Neural cell (in vitro differentiated cells): ENCODE data around the gene TRIO. TPM values are rescaled to one million over a fixed set of nuclear protein-coding genes. Genes with fewer than 3 reads are reported as not detected.
A peak's percentile ranks its signal among the peaks of the same experiment; 100 is the strongest.

Experiments
- H2AFZ ChIP-seq: fragments of 200-600, 300-800 bp; sonication (generic), shearing (Covaris generic); 2 replicates; pipeline ENCODE4 v1.6.0; 2014; ENCODE audit warnings: low read depth, mild to moderate bottlenecking, antibody characterized with exemption, low read length, moderate library complexity
- H3F3A ChIP-seq: fragments of 200-600 bp; shearing (Covaris generic); 2 replicates; pipeline ENCODE4 v1.6.1; 2016; ENCODE audit warnings: mild to moderate bottlenecking, moderate library complexity, mixed read lengths, antibody characterized with exemption, low read length; ENCODE audit not compliant: insufficient read depth, poor library complexity, severe bottlenecking
- H3K27ac ChIP-seq: fragments of 200-600, 300-800 bp; sonication (generic), shearing (Covaris generic); 2 replicates; pipeline ENCODE4 v1.5.1; 2014; ENCODE audit warnings: mild to moderate bottlenecking, low read length, moderate library complexity
- H3K27me3 ChIP-seq: fragments of 300-800, 200-600 bp; sonication (generic), shearing (Covaris generic); 2 replicates; pipeline ENCODE4 v1.6.0; 2014; ENCODE audit warnings: mild to moderate bottlenecking, low read depth, low read length, moderate library complexity; ENCODE audit not compliant: insufficient read depth
- H3K36me3 ChIP-seq: fragments of 300-800, 200-600 bp; sonication (generic), shearing (Covaris generic); 2 replicates; pipeline ENCODE4 v1.5.1; 2014; ENCODE audit warnings: mild to moderate bottlenecking, antibody characterized with exemption, low read length, moderate library complexity; ENCODE audit not compliant: insufficient read depth
- H3K4me2 ChIP-seq: fragments of 300-800, 200-600 bp; sonication (generic), shearing (Covaris generic); 2 replicates; pipeline ENCODE4 v1.6.0; 2014; ENCODE audit warnings: mild to moderate bottlenecking, low read length
- H3K4me3 ChIP-seq: fragments of 300-800, 200-600 bp; sonication (generic), shearing (Covaris generic); 2 replicates; pipeline ENCODE4 v1.5.1; 2014; ENCODE audit warnings: mild to moderate bottlenecking, low read length, moderate library complexity
- H3K79me2 ChIP-seq: fragments of 200-600 bp; shearing (Covaris generic); replicated peaks from 2 replicates; pipeline ENCODE4 v1.6.0; 2014; ENCODE audit warnings: mild to moderate bottlenecking, low read length, moderate library complexity; ENCODE audit not compliant: insufficient read depth
- H3K9ac ChIP-seq: fragments of 300-800, 200-600 bp; sonication (generic), shearing (Covaris generic); 2 replicates; pipeline ENCODE4 v1.6.1; 2016; ENCODE audit warnings: mild to moderate bottlenecking, low read length, mixed read lengths
- H3K9me2 ChIP-seq: fragments of 200-600 bp; shearing (Covaris generic); 2 replicates; pipeline ENCODE4 v1.6.1; 2016; ENCODE audit warnings: mild to moderate bottlenecking, low read length, mixed read lengths; ENCODE audit not compliant: insufficient read depth
- H3K9me3 ChIP-seq: fragments of 200-600, 300-800 bp; sonication (generic), shearing (Covaris generic); 2 replicates; pipeline ENCODE4 v1.6.1; 2016; ENCODE audit warnings: mild to moderate bottlenecking, mixed run types, low read length, moderate library complexity, mixed read lengths
- H4K20me1 ChIP-seq: fragments of 200-600 bp; shearing (Covaris generic); 2 replicates; pipeline ENCODE4 v1.6.1; 2016; ENCODE audit warnings: mild to moderate bottlenecking, mixed run types; ENCODE audit not compliant: insufficient read depth
- CTCF ChIP-seq: fragments of 450-650 bp; IDR thresholded peaks from 2 replicates; pipeline ENCODE4 v1.5.1; 2014; ENCODE audit warnings: antibody characterized with exemption, mild to moderate bottlenecking, moderate library complexity; ENCODE audit not compliant: poor library complexity, severe bottlenecking
- EP300 ChIP-seq: fragments of 450-650 bp; conservative IDR thresholded peaks from 2 replicates; pipeline ENCODE4 v1.6.1; 2014; ENCODE audit warnings: antibody characterized with exemption, mild to moderate bottlenecking, moderate library complexity; ENCODE audit not compliant: poor library complexity, severe bottlenecking
- EZH2 ChIP-seq: fragments of 200-600, 300-800 bp; shearing (Covaris generic), sonication (generic); IDR thresholded peaks from 2 replicates; pipeline ENCODE4 v1.6.1; 2014; ENCODE audit warnings: antibody characterized with exemption, low read length, borderline replicate concordance, mild to moderate bottlenecking; ENCODE audit not compliant: insufficient read depth, poor library complexity, severe bottlenecking
- MXI1 ChIP-seq: fragments of 450-650 bp; conservative IDR thresholded peaks from 2 replicates; pipeline ENCODE4 v1.6.1; 2014; ENCODE audit warnings: antibody characterized with exemption, mild to moderate bottlenecking; ENCODE audit not compliant: poor library complexity, severe bottlenecking
- POLR2AphosphoS5 ChIP-seq: IDR thresholded peaks from 2 replicates; pipeline ENCODE4 v1.6.1; 2012
- RAD21 ChIP-seq: fragments of 450-650 bp; conservative IDR thresholded peaks from 2 replicates; pipeline ENCODE4 v1.6.1; 2014; ENCODE audit warnings: antibody characterized with exemption, mild to moderate bottlenecking, moderate library complexity
- REST ChIP-seq: IDR thresholded peaks from 2 replicates; pipeline ENCODE4 v1.6.1; 2012; ENCODE audit warnings: borderline replicate concordance
- SMC3 ChIP-seq: fragments of 450-650 bp; conservative IDR thresholded peaks from 2 replicates; pipeline ENCODE4 v1.6.1; 2014; ENCODE audit warnings: antibody characterized with exemption, mild to moderate bottlenecking, moderate library complexity; ENCODE audit not compliant: poor library complexity
- TAF1 ChIP-seq: IDR thresholded peaks from 2 replicates; pipeline ENCODE4 v1.6.1; 2012; ENCODE audit warnings: low read depth
- polyA plus RNA-seq: library from polyadenylated mRNA; depleted of rRNA; stranded (reverse); fragments of >200 nt; gene quantifications from 2 replicates; pipeline ENCODE4 v1.2.3, GENCODE V29; 2014

The TRIO gene
- polyA plus RNA-seq, 1 donor from 2014 or later: 168 TPM

- Histone ChIP-seq H3K9me3 (no peaks in the 10 kb centered on the region), H3K36me3 (no peaks in the 10 kb centered on the region), H3F3A (no peaks in the 10 kb centered on the region), H3K27me3 (no peaks in the 10 kb centered on the region), H3K4me3 (peak overlapping the region; percentile 15), H3K9ac (no peak overlapping the region), H3K4me2 (no peak overlapping the region), H3K9me2 (no peaks in the 10 kb centered on the region), H3K27ac (no peak overlapping the region), H3K79me2 (peaks cover 97% of the 10 kb centered on the region), H4K20me1 (no peaks in the 10 kb centered on the region), H2AFZ (no peak overlapping the region)
- TF ChIP-seq MXI1 (no peak), POLR2AphosphoS5 (no peak), TAF1 (no peak), EZH2 (no peak)
Measured at GRCh38 chr5:14257995-14258403, 114.9 kb downstream of the TRIO start.

GRCh38 chr5:14258840-14259239 is 115.7 kb downstream of the TRIO start:
- peaks cover 97% of the 10 kb centered on the region for H3K79me2 ChIP-seq
- no peaks in the 10 kb centered on the region for H3F3A ChIP-seq
- no peaks in the 10 kb centered on the region for H3K9me2 ChIP-seq
- peak overlapping the region; percentile 25 for H3K27ac ChIP-seq
- no peaks in the 10 kb centered on the region for H3K27me3 ChIP-seq
- peak overlapping the region; percentile 15 for H3K4me3 ChIP-seq
- H3K9me3 ChIP-seq: no peaks in the 10 kb centered on the region
- no peak overlapping the region for H3K4me2 ChIP-seq
- TF ChIP-seq RAD21 (peak; percentile 20), MXI1 (no peak), EZH2 (no peak), CTCF (peak; percentile 26)
- no peak overlapping the region for H2AFZ ChIP-seq
- H3K9ac ChIP-seq: peak overlapping the region; percentile 3
- no peaks in the 10 kb centered on the region for H3K36me3 ChIP-seq
- H4K20me1 ChIP-seq: no peaks in the 10 kb centered on the region

- Histone ChIP-seq H3K4me2 (no peak overlapping the region), H3K9ac (no peak overlapping the region), H3F3A (no peaks in the 10 kb centered on the region), H4K20me1 (no peaks in the 10 kb centered on the region), H2AFZ (no peak overlapping the region), H3K36me3 (no peaks in the 10 kb centered on the region), H3K9me3 (no peaks in the 10 kb centered on the region), H3K79me2 (peaks cover 96% of the 10 kb centered on the region), H3K9me2 (no peaks in the 10 kb centered on the region), H3K27me3 (no peaks in the 10 kb centered on the region), H3K4me3 (no peak overlapping the region), H3K27ac (no peak overlapping the region)
- TF ChIP-seq MXI1 (no peak), EP300 (no peak), POLR2AphosphoS5 (no peak)
Measured at GRCh38 chr5:14260637-14261036, 117.5 kb downstream of the TRIO start.

GRCh38 chr5:14261235-14261634 is 118.1 kb downstream of the TRIO start:
- peaks cover 96% of the 10 kb centered on the region for H3K79me2 ChIP-seq
- H3K9ac ChIP-seq: no peak overlapping the region
- no peaks in the 10 kb centered on the region for H4K20me1 ChIP-seq
- H3K9me3 ChIP-seq: no peaks in the 10 kb centered on the region
- TF ChIP-seq MXI1 (no peak), SMC3 (no peak), CTCF (no peak), RAD21 (no peak), EP300 (no peak), REST (no peak), POLR2AphosphoS5 (no peak), EZH2 (no peak), TAF1 (no peak)
- no peaks in the 10 kb centered on the region for H3K36me3 ChIP-seq
- no peak overlapping the region for H3K4me2 ChIP-seq
- no peak overlapping the region for H3K27ac ChIP-seq
- no peaks in the 10 kb centered on the region for H3K9me2 ChIP-seq
- H3K27me3 ChIP-seq: no peaks in the 10 kb centered on the region
- no peak overlapping the region for H3K4me3 ChIP-seq
- no peaks in the 10 kb centered on the region for H3F3A ChIP-seq
- H2AFZ ChIP-seq: no peak overlapping the region
